ENCODE data around the gene PPCS.

PPCS gene

DNA sequence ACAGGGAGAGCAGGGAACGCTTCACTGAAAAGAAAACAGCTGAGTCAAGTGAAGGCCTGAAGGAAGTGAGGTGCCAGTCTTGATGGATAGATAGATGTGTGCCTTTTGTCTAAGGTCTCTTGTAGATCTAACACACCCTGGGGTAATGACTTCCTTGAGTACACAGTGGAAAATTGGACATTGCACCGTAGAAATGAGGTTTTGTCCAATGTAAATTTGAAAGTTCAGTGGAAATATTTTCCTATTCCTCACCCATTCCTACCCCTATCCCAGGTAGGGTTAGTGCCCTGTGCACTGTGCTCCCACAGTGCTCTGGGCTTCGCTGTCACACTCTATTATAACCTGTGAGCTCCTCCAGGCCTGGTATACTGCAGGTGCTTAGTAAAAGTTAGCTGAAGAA, 24.8 kb upstream of the PPCS start:
- TF ChIP-seq CTCF (IDR thresholded peaks at IDR 0.05; ENCODE audit: borderline replicate concordance, insufficient read depth, low read depth, low read length) = no peak
- no peak overlapping the region for H3K4me3 ChIP-seq (ENCODE audit: low read depth, low read length)

- no peak overlapping the region for H3K4me3 ChIP-seq (ENCODE audit: low read depth, low read length)
- TF ChIP-seq CTCF (IDR thresholded peaks at IDR 0.05; ENCODE audit: borderline replicate concordance, insufficient read depth, low read depth, low read length) = no peak
Measured at GRCh38 chr1:42432714-42433113, 23.6 kb upstream of the PPCS start.

DNA sequence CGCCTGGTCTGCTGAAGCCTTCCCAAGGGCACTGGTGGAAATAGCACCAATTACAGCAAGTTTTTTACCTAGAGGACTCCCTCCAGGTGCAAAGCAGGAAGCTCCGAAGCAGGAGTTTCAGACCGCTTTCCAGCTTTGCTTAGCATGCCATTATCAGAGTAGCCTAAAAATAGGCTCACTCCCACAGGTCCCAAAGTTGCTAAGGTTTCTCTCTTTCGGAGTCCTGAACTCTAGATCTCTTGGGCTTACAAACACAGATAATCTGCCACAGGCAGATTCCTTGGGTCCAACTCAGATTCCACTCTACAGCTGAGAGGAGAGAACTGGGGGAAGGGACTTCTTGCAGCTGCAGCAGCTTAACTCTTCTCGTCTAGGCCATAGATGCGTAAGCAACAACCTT, 23.0 kb upstream of the PPCS start:
- TF ChIP-seq CTCF (IDR thresholded peaks at IDR 0.05; ENCODE audit: borderline replicate concordance, insufficient read depth, low read depth, low read length) = no peak
- no peak overlapping the region for H3K4me3 ChIP-seq (ENCODE audit: low read depth, low read length)

DNA sequence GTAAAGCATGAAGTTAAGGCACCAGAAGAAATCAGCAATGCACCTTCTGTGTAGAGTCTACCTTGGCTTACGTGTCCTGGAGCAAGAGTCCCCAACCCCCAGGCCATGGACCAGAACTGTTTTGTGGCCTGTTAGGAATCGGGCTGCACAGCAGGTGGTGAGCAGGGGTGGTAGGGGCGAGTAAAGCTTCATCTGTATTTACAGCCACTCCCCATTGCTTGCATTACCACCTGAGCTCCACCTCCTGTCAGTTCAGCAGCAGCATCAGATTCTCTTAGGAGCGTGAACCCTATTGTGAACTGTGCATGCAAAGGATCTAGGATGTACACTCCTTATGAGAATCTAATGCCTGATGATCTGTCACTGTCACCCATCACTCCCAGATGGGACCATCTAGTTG, 22.0 kb upstream of the PPCS start:
- H3K4me3 ChIP-seq (ENCODE audit: low read depth, low read length) = no peak overlapping the region
- no peak for TF ChIP-seq CTCF (IDR thresholded peaks at IDR 0.05; ENCODE audit: borderline replicate concordance, insufficient read depth, low read depth, low read length)

GRCh38 chr1:42439940-42440339, 16.4 kb upstream of the PPCS start:
- H3K4me3 ChIP-seq (ENCODE audit: low read depth, low read length) = no peak overlapping the region
- no peak for TF ChIP-seq CTCF (IDR thresholded peaks at IDR 0.05; ENCODE audit: borderline replicate concordance, insufficient read depth, low read depth, low read length)

- H3K4me3 ChIP-seq (ENCODE audit: low read depth, low read length) = no peak overlapping the region
- TF ChIP-seq CTCF (IDR thresholded peaks at IDR 0.05; ENCODE audit: borderline replicate concordance, insufficient read depth, low read depth, low read length) = no peak
Measured at GRCh38 chr1:42442662-42443061, 13.7 kb upstream of the PPCS start.

DNA sequence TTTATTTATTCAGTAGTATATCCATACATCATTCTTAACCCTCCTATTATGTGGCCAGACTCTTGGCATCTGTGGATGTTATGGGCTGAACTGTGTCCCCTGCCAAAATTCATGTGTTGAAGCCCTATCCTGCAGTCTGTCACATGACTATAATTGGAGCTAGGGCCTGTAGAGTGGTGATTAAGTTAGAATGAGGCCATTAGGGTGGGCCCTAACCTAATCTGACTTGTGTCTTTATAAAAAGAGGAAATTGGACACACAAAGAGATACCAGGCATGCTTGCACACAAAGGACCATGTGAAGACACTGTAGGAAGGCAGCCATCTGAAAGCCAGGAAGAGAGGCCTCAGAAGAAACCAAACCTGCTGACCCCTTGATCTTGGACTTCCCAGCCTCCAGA, 7.1 kb upstream of the PPCS start:
- no peak for TF ChIP-seq CTCF (IDR thresholded peaks at IDR 0.05; ENCODE audit: borderline replicate concordance, insufficient read depth, low read depth, low read length)
- H3K4me3 ChIP-seq (ENCODE audit: low read depth, low read length) = no peak overlapping the region

Measured in GM12875 (cell line).